Measurements from ENCODE around the gene C6orf89. TPM values are rescaled to one million over a fixed set of nuclear protein-coding genes. Genes with fewer than 3 reads are reported as not detected.

C6orf89 gene
- total RNA-seq, 1 experiment from 2014 or later: 13.2 TPM

DNA sequence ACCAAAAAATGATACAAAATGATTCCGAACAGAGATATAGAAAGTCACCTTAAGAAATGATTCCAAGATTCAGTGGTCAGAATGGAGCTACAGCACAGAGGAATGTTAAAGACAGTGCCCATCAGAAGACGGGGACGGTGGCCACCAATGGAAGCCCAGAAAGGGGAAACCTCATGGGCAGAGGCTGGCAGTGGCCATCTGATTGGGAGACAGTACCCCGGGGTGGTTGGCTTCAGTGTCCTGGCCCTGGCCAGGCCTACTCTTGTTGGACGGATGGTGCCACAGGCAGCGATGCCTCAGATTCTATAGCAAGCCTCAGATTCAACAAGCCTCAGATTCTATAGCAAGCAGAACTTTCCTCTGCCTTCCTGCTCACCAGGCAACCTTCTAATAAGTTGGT is 52.1 kb downstream of the C6orf89 start (continued):
- TF ChIP-seq, protein P1, sequence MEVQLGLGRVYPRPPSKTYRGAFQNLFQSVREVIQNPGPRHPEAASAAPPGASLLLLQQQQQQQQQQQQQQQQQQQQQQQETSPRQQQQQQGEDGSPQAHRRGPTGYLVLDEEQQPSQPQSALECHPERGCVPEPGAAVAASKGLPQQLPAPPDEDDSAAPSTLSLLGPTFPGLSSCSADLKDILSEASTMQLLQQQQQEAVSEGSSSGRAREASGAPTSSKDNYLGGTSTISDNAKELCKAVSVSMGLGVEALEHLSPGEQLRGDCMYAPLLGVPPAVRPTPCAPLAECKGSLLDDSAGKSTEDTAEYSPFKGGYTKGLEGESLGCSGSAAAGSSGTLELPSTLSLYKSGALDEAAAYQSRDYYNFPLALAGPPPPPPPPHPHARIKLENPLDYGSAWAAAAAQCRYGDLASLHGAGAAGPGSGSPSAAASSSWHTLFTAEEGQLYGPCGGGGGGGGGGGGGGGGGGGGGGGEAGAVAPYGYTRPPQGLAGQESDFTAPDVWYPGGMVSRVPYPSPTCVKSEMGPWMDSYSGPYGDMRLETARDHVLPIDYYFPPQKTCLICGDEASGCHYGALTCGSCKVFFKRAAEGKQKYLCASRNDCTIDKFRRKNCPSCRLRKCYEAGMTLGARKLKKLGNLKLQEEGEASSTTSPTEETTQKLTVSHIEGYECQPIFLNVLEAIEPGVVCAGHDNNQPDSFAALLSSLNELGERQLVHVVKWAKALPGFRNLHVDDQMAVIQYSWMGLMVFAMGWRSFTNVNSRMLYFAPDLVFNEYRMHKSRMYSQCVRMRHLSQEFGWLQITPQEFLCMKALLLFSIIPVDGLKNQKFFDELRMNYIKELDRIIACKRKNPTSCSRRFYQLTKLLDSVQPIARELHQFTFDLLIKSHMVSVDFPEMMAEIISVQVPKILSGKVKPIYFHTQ (CRISPR knock-in tag; IDR thresholded peaks at IDR 0.05): no peak
- TF ChIP-seq RELA (CRISPR knock-in tag; IDR thresholded peaks at IDR 0.05; ENCODE audit: borderline replicate concordance): no peak
- TF ChIP-seq RORB (CRISPR knock-in tag; IDR thresholded peaks at IDR 0.05): no peak
- TF ChIP-seq CTCF (IDR thresholded peaks at IDR 0.05): no peak
- TF ChIP-seq, protein P2, sequence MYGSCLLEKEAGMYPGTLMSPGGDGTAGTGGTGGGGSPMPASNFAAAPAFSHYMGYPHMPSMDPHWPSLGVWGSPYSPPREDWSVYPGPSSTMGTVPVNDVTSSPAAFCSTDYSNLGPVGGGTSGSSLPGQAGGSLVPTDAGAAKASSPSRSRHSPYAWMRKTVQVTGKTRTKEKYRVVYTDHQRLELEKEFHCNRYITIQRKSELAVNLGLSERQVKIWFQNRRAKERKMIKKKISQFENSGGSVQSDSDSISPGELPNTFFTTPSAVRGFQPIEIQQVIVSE (CRISPR knock-in tag; IDR thresholded peaks at IDR 0.05; ENCODE audit: borderline replicate concordance): no peak
- TF ChIP-seq, protein P3, sequence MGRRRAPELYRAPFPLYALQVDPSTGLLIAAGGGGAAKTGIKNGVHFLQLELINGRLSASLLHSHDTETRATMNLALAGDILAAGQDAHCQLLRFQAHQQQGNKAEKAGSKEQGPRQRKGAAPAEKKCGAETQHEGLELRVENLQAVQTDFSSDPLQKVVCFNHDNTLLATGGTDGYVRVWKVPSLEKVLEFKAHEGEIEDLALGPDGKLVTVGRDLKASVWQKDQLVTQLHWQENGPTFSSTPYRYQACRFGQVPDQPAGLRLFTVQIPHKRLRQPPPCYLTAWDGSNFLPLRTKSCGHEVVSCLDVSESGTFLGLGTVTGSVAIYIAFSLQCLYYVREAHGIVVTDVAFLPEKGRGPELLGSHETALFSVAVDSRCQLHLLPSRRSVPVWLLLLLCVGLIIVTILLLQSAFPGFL (CRISPR knock-in tag; IDR thresholded peaks at IDR 0.05; ENCODE audit: borderline replicate concordance): no peak
- TF ChIP-seq OVOL2 (CRISPR knock-in tag; IDR thresholded peaks at IDR 0.05; ENCODE audit: borderline replicate concordance): no peak

DNA sequence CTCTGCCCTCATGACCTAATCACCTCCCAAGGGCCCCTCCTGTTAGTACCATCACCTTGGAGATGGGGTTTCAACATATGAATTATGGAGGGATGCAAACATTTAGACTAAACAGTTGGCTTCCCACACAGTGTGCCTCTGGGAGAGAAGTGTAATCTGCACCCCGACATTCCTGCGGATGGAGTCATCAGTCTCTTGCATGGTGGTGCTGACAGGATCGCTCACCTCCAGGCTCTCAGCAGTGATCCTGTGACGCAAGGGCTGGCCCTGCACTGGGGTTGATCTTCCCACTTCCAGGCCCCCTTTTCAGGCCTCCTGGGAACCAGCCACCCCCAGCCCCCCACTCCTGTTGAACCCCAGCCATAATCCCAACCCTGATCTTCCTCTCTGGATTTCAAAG is 52.8 kb downstream of the C6orf89 start:
- DNase-seq (ENCODE audit: low spot score) (no peak), ATAC-seq (no peak)
- H3K4me1 Mint-ChIP-seq: no peaks in the 10 kb centered on the region
- peaks cover 8% of the 10 kb centered on the region; the same call in 1 of the 2 replicates for H3K27me3 Mint-ChIP-seq (ENCODE audit: low read depth)
- H3K36me3 Mint-ChIP-seq: peaks cover 4% of the 10 kb centered on the region
- H3K27ac Mint-ChIP-seq: no peak overlapping the region
- CTCF ChIA-PET: interaction anchor here (0.6 kb wide), 1 partner anchor 173 kb away, joined by 3 read pairs; no protein-coding TSS in a partner anchor
- no peak overlapping the region for H3K4me3 Mint-ChIP-seq
- peaks cover 17% of the 10 kb centered on the region for H3K9me3 Mint-ChIP-seq
- POLR2A ChIA-PET: no interaction called here
- TF ChIP-seq ATF2 (CRISPR knock-in tag; IDR thresholded peaks at IDR 0.05; ENCODE audit: borderline replicate concordance, low read depth) (no peak), SMAD3 (CRISPR knock-in tag; IDR thresholded peaks at IDR 0.05; ENCODE audit: borderline replicate concordance) (no peak), FOXP1 (CRISPR knock-in tag; IDR thresholded peaks at IDR 0.05; ENCODE audit: borderline replicate concordance) (no peak), NFE2L1 (CRISPR knock-in tag; IDR thresholded peaks at IDR 0.05) (no peak), NFATC4 (CRISPR knock-in tag; IDR thresholded peaks at IDR 0.05) (no peak), JUN (CRISPR knock-in tag; IDR thresholded peaks at IDR 0.05) (no peak)
- TF ChIP-seq, protein P4, sequence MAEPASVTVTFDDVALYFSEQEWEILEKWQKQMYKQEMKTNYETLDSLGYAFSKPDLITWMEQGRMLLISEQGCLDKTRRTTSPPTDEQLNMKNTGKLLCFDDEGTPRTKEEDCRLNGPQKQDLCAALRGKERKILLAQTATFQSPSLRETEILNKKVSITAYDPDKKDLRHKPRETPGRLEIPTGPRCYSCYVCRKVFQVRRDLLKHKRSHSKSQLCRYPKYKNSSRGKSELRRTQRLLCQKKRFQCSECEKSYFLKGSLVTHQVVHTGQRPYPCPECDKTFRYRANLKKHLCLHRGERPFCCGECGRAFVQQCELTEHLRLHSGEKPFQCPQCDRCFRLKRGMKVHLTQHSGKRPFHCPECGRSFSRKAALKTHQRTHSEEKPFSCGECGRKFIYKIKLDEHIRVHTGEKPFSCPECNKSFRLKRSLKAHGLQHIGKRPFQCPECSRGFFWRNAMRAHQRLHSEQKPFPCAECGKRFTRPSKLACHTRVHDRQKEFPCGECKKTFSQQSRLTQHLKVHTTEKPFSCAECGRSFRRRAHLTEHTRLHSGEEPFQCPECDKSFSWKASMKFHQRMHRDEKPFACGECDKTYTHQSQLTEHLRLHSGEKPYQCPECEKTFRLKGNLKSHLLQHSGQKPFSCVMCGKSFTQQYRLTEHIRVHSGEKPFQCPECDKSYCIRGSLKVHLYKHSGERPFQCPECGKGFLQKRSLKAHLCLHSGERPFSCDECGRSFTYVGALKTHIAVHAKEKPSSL (CRISPR knock-in tag; conservative IDR thresholded peaks at IDR 0.05): no peak
- TF ChIP-seq, protein P5, sequence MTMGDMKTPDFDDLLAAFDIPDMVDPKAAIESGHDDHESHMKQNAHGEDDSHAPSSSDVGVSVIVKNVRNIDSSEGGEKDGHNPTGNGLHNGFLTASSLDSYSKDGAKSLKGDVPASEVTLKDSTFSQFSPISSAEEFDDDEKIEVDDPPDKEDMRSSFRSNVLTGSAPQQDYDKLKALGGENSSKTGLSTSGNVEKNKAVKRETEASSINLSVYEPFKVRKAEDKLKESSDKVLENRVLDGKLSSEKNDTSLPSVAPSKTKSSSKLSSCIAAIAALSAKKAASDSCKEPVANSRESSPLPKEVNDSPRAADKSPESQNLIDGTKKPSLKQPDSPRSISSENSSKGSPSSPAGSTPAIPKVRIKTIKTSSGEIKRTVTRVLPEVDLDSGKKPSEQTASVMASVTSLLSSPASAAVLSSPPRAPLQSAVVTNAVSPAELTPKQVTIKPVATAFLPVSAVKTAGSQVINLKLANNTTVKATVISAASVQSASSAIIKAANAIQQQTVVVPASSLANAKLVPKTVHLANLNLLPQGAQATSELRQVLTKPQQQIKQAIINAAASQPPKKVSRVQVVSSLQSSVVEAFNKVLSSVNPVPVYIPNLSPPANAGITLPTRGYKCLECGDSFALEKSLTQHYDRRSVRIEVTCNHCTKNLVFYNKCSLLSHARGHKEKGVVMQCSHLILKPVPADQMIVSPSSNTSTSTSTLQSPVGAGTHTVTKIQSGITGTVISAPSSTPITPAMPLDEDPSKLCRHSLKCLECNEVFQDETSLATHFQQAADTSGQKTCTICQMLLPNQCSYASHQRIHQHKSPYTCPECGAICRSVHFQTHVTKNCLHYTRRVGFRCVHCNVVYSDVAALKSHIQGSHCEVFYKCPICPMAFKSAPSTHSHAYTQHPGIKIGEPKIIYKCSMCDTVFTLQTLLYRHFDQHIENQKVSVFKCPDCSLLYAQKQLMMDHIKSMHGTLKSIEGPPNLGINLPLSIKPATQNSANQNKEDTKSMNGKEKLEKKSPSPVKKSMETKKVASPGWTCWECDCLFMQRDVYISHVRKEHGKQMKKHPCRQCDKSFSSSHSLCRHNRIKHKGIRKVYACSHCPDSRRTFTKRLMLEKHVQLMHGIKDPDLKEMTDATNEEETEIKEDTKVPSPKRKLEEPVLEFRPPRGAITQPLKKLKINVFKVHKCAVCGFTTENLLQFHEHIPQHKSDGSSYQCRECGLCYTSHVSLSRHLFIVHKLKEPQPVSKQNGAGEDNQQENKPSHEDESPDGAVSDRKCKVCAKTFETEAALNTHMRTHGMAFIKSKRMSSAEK (CRISPR knock-in tag; IDR thresholded peaks at IDR 0.05; ENCODE audit: borderline replicate concordance): no peak
- TF ChIP-seq, protein P1 (CRISPR knock-in tag; IDR thresholded peaks at IDR 0.05): no peak

Data from WTC11 (cell line).